NOMO-1 treated with DMSO at 0.1 percent for 48 hours (cell line): ENCODE data around the gene PRLH.

Experiments used
- DNase-seq: peaks from one replicate; lab custom pipeline; 2025; ENCODE audit not compliant: unreplicated experiment; lab: John Stamatoyannopoulos, UW

PRLH gene

DNA sequence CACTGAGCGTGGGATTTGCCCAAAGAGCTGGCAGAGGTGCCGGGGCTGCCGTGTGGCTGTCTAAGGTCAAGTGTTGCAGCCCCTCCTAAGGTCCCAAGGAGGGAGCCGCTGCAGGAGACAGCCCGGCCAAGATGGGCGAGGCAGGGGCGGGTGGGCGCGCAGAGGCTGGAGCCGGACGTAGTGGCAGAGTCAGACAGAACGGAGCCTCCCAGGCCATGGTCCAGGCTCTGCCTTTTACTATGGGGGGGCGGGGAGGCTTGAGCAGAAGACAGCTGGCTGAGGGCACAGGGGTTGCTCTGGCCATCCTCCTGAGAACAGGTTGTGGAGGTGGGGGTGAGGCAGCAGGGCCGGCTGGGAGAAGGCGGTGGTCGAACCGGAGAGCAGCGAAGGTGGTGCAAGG lies 27.5 kb upstream of the PRLH start:
- DNase-seq: no peak

DNA sequence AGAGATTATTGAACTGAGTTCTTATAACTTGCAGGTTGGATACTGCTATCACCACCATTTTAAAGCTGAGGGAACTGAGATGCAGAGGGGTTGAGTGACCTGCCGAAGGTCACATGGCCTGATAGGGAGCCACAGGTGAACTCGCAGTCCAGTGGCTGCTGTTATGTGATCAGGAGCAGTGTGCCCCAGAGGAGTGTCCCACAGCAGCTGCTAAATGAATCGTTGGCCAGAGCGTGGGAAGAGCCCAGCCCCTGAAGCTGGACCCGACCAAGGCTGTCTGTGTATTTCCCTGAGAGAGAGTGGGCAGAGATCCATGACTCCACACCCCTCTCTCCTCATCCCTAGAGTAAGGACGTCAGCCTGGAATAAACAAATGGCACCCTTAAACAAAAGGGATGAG lies 26.7 kb upstream of the PRLH start:
- no peak for DNase-seq

DNA sequence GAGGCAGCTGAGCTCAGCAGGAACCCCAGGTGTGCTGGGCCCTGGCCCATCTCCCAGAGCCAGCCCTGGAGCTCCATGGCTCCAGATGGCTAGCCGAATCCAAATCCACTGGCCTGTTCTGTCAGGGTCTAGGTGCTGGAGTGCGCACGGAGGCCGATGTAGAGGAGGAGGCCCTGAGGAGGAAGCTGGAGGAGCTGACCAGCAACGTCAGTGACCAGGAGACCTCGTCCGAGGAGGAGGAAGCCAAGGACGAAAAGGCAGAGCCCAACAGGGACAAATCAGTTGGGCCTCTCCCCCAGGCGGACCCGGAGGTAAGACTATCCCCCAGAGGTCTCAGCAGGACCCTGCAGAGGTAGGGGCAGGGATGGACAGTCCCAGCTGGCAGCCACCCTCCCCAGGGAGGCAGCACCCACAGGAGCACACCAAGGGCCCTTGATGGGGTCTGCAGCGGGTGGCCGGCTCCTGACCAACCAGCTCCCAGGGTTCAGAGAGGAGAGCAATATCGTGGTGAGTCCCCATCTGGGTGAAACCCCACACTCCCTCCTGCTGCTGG lies 26.1 kb upstream of the PRLH start:
- no peak for DNase-seq

DNA sequence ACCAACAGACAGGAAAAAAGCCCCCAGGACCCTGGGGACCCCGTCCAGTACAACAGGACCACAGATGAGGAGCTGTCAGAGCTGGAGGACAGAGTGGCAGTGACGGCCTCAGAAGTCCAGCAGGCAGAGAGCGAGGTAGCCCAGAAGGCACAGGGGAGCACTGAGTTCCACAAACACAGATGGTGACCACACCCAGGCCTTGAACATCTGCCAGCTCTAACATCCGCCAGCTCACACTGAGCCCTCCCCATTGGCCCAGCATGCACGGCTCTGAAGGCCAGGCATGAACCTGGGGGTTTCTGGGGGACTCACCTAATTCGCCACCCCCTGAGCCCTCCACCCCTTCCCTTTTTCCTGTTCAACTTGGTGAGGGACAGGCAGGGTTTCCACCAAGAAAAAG lies 25.6 kb upstream of the PRLH start:
- DNase-seq: no peak

DNA sequence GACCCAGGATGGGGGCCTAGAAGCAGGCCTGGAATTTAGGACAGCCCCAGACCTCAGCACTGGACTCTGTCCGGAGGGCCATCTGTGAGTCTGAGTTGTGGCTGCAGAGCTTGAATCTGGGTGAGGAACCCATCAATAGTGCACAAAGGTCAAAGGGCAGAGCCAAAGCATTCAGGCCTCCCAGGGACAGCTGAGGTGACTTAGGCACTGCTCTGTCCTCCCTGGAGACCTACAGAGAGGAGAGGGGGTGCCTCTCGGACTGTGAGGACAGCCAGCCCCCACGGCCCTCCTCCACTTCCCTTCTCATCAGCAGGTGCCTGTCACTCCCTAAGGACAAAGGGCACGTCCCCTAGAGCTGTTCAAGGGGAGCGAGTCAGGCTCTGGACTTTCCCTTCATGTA lies 25.1 kb upstream of the PRLH start:
- no peak for DNase-seq

DNA sequence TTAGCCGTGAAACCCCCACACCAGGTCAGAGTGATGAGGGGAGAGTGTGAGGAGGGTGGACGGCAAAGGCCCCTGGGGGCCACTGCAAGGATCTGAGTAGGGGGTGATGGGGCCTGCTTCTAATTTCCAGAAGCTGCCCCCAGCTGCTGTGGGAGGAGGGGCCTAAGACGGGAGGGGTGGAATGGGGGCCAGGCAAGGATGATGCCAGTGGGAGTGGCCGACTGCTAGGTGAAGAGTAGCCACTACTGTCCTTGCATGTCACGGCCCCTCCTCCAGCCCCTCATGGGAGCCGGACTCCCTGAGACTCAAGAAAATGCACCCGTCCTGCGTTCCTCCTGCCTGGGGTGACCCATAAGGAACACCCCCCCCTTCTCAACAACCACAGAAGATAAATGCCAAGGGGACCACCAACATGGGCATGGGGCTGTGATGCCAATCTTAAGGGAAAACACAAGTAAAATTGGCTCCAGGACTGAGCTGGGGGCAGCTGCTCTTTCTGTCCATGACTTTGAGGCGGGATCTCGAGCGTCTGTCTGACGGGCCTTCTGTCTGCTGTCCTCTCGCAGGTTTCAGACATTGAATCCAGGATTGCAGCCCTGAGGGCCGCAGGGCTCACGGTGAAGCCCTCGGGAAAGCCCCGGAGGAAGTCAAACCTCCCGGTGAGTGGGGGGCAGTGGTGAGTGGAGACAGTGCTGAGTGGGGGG lies 24.2 kb upstream of the PRLH start:
- DNase-seq: no peak

DNA sequence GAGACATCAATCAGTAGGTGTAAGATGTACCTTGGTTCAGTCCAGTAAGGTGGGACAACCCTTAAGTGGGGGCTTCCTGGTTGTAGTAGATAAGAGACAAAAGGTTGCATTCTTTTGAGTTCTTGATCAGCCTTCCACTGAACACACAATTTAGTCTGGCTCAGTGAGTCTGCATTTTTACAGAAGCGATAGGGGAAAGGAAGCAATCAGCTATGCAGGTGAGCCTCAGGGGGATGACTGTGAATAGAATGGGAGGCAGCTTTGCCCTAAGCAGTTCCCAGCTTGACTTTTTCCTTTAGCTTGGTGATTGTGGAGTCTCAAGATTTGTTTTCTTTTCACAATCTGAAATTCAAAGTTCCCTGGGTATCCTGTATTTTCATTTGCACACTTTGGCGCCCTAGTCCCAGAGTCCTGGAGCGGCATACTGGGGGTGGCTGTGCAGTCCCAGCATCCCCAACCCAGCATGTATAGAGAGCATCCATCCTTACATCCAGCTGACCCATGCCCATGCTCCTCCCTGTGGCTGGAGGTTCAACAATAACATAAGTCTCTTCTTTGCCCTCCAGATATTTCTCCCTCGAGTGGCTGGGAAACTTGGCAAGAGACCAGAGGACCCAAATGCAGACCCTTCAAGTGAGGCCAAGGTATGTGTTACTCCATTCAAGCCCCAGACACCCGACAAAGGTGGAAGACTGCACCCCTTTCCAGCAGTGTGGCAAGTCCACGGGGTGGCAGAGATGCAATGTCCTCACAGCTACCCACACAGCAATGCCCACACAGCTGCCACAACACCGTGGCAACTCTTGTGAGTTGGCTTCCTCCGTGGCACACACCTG lies 20.1 kb upstream of the PRLH start:
- no peak for DNase-seq

DNA sequence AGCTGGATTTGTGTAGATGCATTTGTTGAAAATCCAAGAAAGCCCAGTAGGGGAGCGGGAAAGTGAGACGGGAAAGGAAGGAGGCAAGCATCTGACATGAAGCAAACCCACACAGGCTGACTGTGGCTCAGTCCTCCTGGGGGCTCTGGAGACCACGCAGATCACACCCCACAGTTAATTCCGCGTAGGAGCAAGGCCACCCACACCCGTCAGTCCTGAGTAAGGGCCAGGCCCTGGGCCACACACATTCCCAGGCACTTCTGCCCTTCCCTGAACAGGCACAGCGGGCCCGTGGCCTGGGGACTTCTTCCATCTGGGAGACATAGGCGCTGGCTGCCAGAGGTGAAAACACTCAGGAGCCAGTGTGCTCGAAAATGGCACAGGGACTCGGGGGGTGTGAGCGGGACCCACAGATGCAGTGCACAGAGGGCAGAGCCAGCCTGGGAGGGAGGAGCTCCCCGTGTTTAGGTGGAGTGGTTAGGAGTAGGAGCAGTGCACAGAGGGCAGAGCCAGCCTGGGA lies 19.4 kb upstream of the PRLH start:
- no peak for DNase-seq

DNA sequence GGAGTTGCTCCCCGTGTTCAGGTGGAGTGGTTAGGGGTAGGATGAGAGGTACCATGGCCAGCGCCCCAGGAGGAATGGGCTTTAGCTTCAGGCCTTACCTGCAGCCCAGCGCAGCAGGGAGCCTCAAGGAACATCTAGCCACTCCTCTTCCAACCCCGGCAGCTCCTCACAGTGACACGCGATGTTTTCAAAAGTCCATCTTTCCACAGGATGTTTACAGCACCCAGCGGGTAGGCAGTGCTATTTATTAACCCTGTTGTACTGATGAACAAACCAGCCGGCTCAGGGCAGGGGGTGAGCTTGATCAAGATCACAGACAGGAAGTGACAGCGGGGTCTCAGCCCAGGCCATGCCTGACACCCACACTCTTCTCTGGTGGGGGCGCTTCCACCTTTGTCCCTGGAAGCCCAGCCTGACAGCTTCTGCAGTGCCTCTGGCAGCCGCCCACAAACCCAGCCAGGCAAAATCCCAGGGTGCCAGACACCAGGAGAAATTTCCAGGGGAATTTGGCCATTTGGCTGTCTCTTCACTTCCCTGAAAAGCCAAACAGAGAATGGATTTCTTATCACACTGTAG lies 18.4 kb upstream of the PRLH start:
- no peak for DNase-seq

DNA sequence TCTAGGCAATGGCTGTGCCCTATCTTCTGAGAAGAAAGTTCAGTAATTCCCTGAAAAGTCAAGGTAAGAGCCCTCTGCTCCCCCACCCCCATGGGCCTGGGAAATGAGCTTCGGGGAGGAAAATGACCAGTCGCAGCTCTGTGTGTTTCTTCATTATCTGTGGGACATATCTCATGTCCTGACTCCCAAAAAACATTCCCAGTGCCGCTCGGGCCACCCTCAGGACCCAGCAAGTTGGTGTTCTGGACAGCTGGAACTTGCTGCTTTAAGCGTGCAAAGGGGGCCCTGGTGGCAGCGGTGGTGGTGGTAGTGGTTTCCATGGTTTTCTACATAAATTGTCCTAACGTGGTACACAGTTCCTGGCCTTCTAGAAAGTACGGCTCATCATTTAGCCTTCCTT lies 17.2 kb upstream of the PRLH start:
- no peak for DNase-seq

DNA sequence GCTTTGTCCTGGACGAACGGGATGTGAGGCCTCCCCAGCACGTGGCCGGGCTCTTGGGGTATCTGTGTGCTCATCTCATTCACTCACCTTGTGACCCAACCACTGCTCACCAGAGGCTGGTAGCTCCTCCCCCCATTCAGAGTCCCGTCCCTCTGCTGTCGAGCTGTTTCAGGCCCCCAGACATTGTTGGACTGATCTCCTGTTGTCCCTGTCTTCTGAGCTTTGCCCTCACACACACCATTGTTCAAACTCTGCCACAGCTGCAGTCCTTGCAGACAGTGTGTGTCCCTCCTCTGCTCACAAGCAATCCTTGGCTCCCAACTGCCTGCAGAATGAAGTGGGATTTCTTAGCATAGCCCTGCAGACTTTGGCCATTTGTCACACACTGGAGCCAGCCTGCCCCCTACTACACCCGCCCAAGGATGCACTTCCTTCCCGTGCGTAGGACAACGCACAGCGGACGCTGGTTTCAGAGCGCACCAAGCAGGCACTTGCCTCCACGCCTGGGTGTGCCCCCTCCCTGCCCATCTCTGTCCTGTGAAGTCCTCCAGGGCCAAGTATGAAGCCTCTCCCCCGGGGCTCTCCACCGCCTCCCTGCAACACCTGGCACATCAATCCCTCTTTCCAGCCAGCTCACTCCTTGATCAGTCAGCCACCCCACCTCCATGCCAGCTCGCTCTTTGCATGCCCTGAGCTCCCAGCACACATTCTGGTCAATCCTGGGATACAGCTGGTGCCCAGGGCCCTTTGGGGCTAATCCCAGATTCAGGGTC lies 16.5 kb upstream of the PRLH start:
- DNase-seq: no peak

DNA sequence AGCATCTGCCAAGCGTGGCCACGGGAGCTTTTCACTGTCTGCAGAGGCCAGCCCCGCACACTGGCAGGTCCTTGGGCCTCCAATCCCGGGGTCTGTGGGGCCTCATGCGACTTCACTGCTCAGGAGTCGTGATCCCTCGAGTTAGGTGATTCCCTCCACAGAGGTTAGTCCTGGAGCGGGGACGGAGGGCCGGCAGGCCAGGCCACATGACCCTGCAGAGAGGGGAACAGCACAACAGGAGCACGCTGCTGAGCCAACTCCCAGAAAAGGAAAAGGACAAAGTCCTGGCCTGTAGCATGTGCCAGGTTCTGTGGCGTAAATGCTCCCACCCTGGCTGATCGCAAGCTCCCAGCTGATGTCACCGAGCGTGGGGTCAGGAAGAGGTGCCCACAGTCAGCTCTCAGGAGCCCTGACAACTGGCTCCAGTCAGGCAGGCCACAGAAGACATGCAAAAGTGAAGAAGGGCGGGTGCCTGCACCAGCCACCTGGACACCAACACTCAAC lies 15.3 kb upstream of the PRLH start:
- no peak for DNase-seq

DNA sequence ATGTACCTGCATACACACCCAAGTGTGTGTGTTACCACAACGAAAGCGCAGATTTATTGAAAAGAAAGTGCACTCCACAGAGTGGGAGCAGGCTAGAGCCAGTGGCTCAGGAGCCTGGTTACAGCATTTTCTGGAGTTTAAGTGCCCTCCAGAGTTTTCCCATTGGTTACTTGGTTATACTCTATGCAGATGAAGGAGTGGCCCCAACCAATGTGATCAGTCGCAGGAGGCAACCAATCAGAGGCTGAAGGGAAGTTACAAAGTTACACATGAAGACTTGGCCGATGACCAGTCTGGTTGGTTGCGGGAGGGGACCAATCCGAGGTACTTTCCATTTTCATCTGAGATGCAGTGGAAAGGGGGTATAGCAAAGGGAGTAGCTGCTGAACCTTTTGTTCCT lies 13.5 kb upstream of the PRLH start:
- DNase-seq: no peak

DNA sequence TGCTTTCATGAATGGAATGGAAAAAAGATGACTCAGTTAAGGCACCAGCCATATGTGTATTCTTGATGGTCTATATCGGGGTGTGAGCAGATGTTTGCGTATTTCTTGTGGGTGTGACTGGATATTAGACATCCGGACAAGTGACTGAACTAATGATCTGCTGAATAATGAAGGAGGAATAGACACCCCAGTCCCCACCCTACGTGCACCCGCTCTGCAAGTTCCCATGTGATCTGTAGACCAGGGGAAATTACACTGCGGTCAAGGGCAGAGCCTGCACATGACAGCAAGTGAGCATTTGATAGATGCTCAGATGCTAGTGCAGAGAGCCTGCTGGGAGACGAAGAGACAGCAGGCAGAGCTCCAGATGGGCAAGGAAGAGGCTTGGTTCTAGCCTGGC lies 12.4 kb upstream of the PRLH start:
- no peak for DNase-seq

DNA sequence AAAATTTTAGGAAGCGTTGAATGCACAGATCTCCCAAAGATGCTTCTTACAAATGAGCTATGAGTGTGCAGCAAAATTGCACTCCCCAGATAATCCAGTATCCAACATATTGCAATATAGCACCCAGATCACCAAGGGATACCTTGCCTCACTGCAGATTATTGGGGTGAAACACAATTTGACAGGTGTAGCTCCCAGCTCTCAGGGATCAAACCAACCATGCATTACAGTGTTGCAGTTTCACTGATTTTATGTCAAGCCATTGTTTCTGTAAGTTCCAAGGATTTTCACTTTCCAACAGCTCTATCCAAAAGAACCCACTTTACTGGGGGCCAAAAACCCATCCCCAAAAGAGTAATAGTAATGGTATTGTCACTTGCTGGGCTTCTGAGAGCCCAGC lies 10.8 kb upstream of the PRLH start:
- no peak for DNase-seq

DNA sequence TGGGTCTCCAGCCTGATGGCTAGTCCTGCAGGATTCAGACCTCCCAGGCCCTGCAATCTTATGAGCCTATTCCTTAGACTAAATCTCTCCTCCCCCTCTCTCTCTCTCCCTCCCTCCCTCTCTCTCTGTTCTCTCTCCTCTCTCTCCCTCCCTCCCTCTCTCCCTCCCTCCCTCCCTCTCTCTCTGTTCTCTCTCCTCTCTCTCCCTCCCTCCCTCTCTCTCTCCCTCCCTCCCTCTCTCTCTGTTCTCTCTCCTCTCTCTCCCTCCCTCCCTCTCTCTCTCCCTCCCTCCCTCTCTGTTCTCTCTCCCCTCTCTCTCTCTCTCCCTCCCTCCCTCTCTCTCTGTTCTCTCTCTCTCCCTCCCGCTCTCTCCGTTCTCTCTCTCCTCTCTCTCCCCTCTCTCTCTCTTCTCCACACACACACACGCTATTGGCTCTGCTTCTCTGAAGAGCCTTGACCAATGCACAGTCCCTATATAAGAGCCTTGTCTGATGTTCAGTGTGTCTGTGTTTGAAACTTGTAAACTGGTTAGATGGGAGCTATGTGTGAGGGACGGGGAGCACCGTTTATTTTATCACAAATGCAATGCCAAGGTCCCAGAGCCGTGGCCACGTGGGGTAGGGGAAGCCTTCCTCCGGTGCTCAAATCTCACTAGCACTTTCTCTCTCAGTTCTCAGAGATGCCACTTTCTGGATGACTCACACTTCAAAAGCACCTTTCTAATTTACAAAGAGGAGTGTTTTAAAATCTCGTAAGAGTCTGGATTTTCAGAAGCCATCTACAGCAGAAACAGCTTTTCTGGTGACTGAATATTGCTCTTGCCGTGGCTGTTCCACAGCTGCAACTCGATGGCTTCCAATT lies 9.4 kb upstream of the PRLH start:
- no peak for DNase-seq

DNA sequence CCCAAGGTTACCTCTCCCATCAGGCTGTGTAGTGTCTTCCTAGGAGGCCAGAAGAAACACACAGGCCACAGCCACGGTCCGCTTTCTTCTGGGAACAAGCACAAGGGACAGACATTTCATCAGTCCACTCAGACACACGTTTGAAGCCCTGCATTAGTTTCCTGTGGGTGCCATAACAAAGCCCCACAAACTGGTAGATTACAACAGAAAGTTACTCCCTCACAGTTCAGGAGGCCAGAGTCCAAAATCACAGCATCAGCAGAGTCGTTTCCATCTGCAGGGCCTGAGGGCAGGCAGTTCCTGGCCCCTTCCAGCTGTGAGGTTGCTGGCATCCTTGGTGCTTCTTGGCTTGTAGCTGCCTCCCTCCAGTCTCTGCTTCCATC lies 8.8 kb upstream of the PRLH start:
- no peak for DNase-seq

DNA sequence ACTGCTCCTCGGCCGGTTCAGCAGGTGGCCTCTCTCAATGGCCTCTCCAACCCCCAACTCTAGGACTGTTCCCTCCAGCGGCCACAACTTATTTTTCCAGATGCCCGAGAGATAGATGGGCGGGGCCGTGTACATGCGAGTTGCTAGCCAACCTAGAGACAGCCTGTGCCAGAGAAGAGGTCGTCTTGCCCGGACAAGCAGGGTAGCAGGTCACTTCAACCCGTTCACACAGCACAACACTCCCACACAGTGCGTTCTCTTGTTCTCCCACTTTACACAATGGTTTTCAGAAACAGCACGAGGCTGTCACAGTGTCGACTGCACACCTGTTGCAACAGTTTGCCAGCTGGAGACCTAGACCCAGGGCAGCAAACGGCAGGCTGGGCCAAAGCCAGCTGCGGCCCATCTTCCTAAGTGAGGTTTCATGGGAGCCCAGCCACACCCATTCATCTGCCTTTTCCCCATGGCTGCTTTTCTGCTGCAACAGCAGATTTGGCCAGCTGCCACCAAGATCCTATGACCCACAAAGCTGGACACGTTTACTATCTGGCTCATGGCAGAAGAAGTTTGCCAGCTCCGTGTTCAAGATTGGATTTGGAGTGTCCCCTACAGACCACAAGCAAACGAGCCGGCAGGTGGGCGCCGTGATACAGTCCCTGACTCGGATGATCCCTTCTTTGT lies 7.3 kb upstream of the PRLH start:
- DNase-seq: no peak

DNA sequence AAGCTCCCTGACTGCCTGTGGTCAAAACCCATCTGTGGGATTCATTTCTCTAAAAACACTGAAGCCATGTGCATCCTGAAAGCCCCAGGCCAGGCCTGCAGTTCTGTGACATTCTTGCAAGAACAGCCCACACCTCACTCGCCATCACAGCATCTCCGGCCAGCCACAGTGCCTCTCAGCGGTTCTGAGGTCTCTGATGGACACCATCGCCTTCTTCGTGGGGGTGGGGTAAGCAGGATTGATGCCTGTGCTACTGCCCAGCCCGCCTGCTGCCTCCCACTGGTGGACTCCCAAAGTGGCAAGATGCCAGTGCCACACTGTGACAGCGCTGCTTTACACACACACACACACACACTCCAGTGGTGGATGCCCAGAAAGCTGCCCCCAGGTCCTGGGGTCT lies 5.2 kb upstream of the PRLH start:
- DNase-seq: no peak
